ENCODE measurements around the gene BTBD7. TPM values are rescaled to one million over a fixed set of nuclear protein-coding genes. Genes with fewer than 3 reads are reported as not detected.

The BTBD7 gene
- total RNA-seq, 1 donor from 2014 or later, result 27.7 TPM

DNA sequence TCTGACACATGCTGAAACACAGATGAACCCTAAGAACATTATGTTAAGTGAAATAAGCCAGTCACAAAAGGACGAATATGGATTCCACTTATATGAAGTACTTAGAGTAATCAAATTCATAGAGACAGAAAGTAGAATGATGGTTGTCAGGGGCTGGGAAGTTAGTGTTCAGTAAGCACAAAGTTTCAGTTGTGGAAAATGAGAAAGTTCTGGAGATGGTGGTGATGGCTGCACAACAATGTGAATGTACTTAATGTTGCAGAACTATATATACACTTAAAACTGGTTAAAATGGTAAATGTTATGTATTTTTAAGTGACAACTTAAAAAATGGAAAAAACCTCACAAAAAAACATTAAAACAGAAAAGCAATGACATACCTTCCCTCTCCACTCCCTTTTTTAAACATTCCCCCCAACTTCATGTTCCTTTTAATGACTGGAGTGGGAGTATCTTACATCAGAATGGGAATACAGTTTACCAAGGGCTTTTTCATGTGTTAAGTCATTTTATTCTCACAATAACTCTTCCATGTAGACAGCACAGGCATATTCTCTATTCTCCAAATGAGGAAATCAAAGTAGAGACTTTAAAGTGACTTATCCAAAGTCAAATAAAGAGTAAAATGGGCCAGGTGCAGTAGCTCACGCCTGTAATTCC, 24.0 kb downstream of the BTBD7 start:
- intact Hi-C loops (cut with DNase I), result no loop called here
- DNase-seq (ENCODE audit: low spot score), result no peak

DNA sequence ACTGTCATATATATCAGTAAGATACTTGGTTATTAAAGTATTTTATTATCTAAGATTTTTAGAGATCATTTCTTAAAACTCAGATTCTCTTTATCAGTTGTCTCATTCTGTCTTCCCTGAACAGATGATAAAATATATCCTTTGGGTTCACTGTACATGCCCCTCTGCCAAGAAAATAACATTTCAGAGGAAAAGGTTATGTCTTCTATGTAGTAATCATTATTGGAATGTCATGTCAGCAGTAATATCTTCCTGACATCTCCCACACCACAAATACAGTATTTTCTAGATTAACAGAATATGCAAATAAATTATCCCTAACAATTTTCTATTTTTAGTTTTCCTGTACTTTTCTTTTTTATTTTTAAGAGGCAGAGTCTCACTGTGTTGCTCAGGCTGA, 26.0 kb downstream of the BTBD7 start:
- no peak for DNase-seq (ENCODE audit: low spot score)
- intact Hi-C loops (cut with DNase I), result no loop called here

DNA sequence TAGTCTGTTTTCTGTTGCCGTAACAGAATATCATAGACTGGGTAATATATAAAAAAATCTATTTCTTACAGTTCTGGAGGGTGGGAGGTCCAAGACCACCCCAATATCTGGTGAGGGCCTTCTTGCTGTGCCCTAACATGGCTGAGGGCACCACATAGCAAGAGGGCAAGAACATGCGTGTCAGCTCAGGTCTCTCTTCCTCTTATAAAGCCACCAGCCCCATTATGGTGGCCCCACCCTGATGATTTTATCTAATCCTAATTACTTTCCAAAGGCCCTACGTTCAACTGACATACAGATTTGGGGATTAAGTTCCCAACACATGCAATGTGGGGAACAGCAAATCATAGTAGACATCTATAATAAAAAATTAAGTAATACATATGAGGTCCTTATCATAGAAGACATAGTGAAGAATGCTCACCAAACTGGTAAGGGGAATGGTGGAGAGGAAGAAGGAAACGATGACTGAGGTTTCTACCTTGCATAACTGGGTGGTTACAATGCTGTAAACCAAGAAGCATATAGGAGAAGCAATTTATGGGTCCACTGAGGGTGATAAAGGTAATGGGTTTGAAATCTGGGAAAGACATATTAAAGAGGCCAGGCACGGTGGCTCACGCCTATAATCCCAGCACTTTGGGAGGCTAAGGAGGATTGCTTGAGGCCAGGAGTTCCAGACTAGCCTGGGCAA, 27.0 kb downstream of the BTBD7 start:
- intact Hi-C loops (cut with DNase I), result no loop called here

DNA sequence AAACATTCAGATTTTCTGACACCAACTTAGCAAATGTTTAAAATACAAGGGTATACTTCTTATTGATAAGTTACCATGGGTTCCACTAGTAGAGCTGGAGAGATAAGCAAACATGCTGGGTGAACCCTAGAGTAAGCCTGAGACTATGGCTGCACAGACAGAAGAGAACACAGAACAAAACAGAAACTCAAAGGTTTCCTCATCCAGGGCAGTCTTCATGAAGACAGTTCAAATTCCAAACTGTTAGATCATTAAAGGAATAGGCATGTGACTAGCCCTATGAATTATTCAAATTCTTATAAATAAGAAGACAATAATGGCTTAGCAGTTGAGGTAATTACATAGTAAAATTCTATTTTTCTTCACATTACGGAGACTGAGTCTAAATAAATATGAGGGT, 28.1 kb downstream of the BTBD7 start:
- intact Hi-C loops (cut with DNase I), result no loop called here

More for the DNA sequence above, 27.0 kb downstream of the BTBD7 start:
- DNase-seq (ENCODE audit: low spot score), result no peak

DNA sequence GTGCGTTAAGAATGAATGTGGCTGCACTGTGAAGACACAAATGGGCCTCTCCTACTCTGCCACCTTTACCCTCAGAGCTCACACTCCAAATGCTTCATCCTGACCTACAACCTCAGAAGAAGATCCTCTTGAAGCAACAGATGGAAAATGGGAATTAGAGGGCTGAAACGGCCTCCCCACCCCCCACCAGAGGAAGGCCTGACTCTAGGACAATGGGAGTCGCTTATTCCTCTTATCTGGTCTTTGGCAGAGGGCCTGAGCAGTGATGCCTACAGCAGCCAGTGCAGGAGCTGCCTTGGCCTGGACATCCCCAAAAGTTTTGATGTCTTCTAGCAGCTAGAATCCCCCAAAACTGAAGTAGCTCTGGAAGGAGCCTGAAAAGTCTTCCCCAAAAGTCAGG, 29.2 kb downstream of the BTBD7 start:
- intact Hi-C loops (cut with DNase I), result no loop called here
- no peak for DNase-seq (ENCODE audit: low spot score)

More for the DNA sequence above, 28.1 kb downstream of the BTBD7 start:
- no peak for DNase-seq (ENCODE audit: low spot score)

DNA sequence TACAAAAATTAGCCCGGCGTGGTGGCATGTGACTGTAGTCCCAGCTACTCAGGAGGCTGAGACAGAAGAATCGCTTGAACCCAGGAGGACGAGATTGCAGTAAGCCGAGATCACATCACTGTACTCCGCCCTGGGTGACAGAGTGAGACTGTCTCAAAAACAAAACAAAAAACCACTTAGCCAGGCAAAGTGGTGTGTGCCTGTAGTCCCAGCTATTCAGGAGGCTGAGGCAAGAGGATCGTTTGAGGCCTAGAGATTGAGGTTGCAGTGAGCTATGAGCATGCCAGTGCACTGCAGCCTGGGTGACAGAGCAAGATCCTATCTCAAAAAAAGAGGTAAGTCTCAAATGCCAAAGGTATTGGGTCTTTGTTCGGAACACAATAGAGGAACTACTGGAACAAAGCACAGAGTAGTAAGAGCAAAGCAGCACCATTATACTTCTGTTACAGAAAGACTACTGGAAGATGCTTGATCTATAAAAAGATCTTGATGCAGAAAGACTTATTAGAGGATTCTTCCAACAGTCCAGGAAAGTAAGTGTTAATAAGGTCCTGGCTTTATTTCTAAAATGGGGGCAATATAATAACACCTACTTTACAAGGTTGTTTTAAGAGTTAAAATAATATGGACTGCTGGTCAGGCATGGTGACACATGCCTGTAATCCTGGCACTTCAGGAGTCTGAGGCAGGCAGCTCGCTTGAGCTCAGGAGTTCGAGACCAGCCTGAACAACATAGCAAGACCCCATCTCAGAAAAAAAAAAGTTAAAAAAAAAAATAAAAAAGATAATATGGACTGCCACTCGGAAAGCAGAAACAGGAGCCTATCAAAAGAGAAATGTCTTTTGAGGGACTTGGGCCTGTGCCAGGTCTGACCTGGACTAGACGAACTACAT, 29.9 kb downstream of the BTBD7 start:
- DNase-seq (ENCODE audit: low spot score), result no peak
- intact Hi-C loops (cut with DNase I), result no loop called here

DNA sequence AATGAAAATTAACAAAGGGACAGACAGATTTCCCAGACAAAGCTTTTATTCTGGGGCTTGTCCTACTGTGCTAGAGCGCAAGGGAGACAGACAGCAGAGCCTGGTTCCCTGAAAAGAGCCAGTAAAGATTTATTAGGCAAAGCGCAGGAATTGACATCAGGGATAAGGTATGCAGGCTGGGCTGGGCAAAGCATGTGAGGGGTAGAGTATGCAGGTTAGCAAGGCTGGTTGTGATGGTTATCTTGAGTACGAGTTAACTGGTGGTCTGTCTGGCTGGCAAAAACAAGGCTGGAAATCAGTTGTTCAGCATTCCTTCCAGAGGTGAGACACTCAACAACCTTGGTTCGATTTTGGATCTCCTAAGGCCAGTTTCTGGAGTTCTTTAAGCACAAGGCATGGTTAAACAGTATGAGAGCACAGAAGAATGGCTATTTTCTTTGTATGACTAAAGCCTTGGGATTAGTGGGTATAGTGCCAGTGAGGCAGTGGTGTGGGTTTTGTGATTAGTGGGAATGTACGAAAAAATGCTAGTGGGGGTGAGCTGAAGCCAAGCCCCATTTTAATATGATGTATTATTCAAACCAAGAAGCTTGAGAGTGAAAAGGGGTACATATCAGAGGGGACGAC, 30.9 kb downstream of the BTBD7 start:
- no peak for DNase-seq (ENCODE audit: low spot score)
- intact Hi-C loops (cut with DNase I), result no loop called here

DNA sequence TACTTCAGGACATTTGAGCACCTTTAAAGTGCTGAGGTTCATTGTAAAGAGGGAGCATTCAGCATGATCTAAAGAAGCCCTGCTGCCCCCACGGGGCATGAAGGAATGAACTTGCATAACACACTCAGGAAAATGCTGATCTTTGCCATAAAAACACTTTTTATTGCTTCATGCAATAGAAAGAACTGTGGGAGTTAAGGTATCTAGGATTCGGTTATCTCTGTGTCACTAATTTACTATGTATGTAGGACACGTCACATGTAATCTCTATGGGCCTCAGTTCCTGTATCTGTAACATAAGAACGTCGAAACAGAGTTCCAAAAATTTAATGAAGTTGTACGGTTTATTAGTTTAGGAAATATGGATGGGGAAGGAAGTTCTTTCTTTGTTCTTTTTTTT, 33.0 kb downstream of the BTBD7 start:
- DNase-seq (ENCODE audit: low spot score), result no peak
- intact Hi-C loops (cut with DNase I), result no loop called here

DNA sequence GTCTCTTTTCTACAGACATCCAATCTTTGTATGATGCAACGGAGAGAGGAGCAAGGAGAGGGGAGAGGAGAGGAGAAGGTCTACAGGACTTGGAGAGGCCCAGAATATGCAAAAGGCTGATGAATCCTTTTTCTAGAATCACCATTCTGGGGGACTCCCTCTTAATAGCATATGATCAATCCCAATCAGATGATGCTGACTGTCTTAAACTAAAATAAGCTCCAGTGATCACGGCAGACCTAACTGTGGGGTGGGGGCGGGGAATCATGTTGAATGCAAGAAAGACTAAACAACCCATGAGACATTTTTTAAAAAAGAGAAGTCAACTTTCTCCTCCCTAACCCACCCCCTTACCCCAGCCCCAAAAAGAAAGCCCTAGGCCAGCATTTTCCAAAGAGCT, 33.4 kb downstream of the BTBD7 start:
- DNase-seq (ENCODE audit: low spot score), result no peak
- intact Hi-C loops (cut with DNase I), result no loop called here

DNA sequence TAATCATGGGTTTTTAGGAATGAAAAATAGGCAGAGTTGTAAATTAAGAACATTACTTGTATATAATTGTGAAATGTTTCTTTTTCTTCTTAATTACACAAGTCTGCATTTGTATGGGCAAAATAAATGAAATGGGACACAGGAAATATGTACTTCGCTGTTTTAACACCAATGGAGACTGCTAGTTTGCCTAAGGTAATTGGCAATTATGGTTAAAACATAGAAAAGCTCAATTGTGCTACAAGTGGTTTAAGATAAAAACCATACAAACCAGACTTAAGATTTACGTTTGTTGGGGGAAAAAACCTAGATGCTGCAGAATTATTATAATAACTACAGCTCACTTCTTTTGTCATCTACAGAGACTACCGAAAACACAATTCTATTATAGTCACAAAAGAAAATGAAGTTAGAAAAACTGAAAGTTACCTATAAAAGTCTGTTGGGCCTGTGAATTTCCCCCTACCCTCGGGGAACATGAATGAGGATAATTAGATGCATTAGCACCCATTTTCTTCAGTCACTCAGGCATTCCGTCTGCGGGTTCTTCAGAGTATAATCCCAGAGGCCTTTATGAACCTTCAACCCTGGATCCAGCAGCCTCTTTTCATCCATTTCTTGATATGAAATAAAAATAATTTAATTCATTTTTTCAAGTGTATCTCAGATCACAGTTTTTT, 37.2 kb downstream of the BTBD7 start:
- intact Hi-C loops (cut with DNase I), result no loop called here
- DNase-seq (ENCODE audit: low spot score), result no peak

DNA sequence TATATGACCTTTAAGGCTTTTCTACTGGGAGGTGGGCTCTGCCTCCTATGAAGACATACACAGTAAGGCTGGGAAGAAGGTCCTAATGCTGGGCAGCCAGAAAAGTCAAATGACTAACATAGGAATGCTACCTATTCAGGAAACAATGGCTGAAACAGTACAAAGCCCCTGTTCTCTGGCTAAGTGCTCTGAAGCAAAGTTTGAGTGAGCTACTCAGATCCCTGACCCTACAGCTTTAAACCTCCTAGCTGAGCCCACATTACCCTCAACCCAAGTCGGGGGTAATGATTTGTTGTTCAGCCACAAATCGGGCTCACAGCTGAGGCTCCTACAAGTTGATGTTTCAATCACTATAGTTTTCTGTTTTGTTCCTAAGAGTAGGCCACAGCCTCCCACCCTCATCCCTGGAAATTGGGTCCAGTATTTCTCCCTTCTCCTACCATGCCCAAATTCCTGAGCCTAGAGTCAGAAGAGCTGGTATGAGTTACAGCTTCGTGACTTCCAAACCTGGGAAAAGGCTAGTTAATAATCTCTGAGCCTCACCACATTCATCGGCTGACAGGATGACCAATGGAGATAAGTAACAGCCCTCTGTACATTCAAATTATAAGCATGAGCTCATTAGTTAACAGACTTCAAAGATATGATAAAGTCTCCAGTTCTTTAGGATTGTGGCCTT, 46.5 kb downstream of the BTBD7 start:
- DNase-seq (ENCODE audit: low spot score), result no peak
- intact Hi-C loops (cut with DNase I), result no loop called here

DNA sequence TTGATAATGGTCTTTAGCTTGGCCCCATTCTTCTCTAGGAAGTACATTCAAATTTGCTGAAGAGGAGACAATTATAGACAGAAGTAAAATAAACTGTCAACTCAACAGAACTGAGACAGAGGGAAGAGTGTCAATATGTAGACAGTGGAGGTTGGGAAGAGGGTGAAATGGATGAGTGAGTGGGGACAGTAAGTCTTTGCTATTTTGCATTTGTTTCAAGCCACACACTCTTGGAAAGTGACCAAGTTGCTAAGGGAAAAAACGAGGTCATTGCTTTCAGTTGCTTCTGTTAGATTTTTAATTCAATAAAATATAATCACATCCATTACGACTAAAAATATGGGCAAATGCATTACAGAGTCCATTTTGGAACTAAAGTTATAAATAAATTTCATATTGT, 47.8 kb downstream of the BTBD7 start:
- intact Hi-C loops (cut with DNase I), result no loop called here
- no peak for DNase-seq (ENCODE audit: low spot score)

DNA sequence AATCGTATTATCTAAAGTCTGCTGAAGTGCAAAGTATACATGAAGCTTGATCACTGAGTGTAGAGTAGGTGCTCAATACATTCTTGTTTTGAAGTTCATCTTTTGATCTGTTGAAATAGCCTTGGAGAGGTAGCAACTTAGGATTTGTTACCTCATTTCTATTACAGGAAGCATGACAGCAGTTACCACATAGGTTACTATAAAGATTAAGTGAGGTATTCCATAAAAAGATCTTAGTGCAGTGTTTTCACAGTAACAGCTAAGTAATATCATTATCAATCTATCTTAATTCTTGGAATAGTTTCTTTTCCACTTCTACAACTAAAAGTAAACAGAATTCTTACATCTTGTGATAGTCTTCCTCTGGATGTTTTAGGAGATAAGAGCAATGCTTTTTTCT, 50.9 kb downstream of the BTBD7 start:
- no peak for DNase-seq (ENCODE audit: low spot score)
- intact Hi-C loops (cut with DNase I), result no loop called here

DNA sequence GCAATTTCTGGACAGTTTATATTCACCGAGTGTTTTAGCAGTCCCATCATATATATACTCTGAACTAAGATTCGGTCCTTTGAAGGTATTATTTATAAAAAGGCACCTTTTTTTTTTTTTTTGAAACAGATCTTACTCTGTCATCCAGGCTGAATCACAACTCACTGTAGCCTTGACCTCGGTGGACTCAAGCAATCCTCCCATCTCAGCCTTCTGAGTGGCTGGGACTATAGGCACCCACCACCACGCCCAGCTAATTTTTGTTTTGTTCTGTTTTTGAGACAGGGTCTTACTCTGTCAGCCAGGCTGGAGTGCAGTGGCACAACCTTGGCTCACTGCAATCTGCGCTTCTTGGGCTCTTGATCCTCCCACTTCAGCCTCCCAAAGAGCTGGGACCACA, 52.1 kb downstream of the BTBD7 start:
- DNase-seq (ENCODE audit: low spot score), result no peak
- intact Hi-C loops (cut with DNase I), result no loop called here

DNA sequence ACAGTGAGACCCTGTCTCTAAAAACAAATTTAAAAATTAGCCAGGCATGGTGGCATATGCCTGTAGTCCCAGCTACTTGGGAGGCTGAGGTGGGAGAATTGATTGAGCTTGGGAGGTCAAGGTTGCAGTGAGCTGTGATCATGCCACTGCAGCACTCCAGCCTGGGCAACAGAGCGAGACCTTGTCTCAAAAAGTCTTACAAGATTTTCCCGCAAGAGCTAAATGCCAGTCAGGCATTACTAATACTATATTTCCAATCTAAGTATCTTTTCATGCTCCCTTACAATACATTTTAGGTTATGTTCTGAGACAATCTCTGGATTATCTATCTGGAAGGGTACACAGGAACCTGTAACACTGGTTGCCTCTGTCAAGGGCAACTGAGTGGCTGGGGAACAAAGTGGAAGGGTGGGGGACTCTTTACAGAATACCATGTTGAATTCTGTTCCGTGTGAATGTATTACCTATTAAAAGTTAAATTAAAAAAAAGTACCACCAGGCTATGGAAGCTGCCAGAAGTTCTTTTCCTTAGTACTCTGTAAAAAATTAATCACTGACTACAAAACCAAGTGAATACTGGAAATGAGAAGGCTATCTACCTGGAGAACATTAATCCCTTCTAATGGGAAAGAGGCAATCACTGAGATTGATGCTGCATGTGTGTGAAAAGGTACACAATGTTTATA, 56.7 kb downstream of the BTBD7 start:
- intact Hi-C loops (cut with DNase I), result no loop called here
- no peak for DNase-seq (ENCODE audit: low spot score)

DNA sequence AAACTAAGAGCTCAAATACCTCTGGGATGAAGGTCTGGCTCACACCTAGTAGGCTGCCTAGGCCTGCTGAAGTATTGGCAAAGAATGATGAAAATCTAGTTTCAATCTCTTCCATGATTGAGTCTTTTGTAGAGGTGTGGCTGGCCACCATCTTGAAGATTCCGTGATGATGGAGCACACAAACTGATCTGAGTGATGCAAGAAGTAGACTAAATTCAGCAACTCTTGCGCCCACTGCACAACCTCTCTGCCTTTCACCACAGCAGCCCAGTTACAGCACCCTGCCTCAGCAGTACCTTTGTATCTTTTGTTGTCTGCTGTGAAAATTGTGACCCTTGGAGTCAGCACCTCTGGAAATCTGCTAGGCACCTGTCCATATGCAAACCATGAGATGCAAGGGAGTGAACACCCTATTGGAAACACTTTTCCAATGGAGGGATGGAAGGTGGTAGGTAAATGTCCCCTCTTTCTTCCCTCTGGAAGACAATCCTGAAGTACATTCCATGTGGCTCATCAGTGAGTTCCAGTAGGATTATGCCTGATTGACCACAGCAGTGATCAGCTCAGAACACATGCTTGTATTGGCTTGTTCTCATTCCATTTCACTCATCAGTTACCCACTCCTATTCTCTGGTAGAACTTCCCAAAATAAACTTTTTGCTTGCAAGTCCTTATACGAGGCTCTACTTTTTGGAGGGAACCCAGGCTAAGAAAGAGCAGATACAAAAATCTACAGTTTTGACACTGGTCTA, 58.6 kb downstream of the BTBD7 start:
- DNase-seq (ENCODE audit: low spot score), result no peak
- intact Hi-C loops (cut with DNase I), result no loop called here

DNA sequence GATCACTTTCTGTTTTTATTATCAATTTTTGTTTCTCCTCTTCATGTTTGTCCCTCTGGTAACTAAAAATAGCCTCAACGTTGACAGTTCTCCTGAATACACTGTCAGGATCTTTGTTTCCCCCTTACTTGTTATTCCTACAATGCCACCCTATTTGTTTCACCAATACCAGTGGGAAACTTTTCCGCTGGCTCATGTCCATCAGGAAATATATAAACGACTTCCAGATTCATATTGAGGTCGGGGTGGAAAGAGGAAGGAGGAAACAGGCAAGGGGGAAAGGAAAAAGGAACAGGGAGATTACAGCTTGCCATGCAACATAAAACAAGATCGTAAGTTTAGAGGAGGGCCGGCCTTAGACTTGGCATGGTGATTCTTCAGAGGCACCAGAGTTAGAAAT, 61.7 kb downstream of the BTBD7 start:
- intact Hi-C loops (cut with DNase I), result no loop called here
- DNase-seq (ENCODE audit: low spot score), result no peak

All from cardiac septum (tissue), 1 donor.